Activated T-helper 2 cell treated with anti-CD3 and anti-CD28 coated beads, Interferon-gamma antibody, Interleukin-2, Interleukin-4, amounts not matched to agents 10 μg/mL and 5 μg/mL and 100 μg/mL, durations not matched to agents 14 hours and 24 hours and 36 hours (primary cell): ENCODE results near the gene MYEOV. TPM values are rescaled to one million over a fixed set of nuclear protein-coding genes. Genes with fewer than 3 reads are reported as not detected.

Experiments used
- DNase-seq: peaks from one replicate; pipeline ENCODE4 v3.0.0; 2021; ENCODE audit warnings: low spot score
- H3K27ac Mint-ChIP-seq: one replicate; pipeline ENCODE4 v1.8.0; 2021; ENCODE audit warnings: mixed read lengths
- H3K27me3 Mint-ChIP-seq: one replicate; pipeline ENCODE4 v1.8.0; 2021; ENCODE audit warnings: low read depth, mixed read lengths
- H3K36me3 Mint-ChIP-seq: one replicate; pipeline ENCODE4 v1.8.0; 2021; ENCODE audit warnings: low read depth, mixed read lengths
- H3K4me1 Mint-ChIP-seq: one replicate; pipeline ENCODE4 v1.8.0; 2021; ENCODE audit warnings: low read depth, mixed read lengths
- H3K4me3 Mint-ChIP-seq: one replicate; pipeline ENCODE4 v1.8.0; 2021; ENCODE audit warnings: low read depth, mild to moderate bottlenecking, moderate library complexity, mixed read lengths
- H3K9me3 Mint-ChIP-seq: one replicate; pipeline ENCODE4 v1.8.0; 2021; ENCODE audit warnings: mixed read lengths
- intact Hi-C: fragments of 100-400 bp; cut with micrococcal nuclease; formaldehyde crosslinking; loops from one replicate; pipeline ENCODE4 v1.15.1; 2023
- total RNA-seq: library from RNA; stranded (reverse); gene quantifications from 2 replicates; pipeline ENCODE4 v1.2.3, GENCODE V29; 2022

The MYEOV gene
- total RNA-seq, 1 donor from 2014 or later, result 0.09 TPM

DNA sequence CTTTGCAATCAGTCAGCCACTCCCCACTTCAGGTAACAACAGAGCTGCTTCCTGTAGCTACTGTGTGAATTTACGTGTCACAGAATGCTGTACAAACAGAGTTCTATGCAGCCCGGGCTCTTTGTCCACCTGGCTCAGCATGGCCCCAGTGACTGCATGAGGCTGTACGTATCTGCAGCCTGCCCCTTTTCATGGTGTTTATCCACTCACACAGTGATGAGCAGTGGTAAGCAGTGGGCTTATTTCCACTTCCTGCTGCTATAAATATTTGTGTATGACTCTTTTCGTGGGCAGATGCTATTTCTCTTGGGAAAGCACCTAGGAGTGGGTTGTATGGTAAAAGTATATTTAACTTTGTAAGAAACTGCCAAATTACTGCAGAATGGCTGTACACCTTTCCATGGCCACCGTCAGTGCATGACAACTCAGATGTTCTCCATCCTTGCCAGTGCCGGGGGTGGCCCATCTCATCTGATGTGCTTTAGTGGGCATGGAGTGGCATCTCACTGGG, 43.3 kb downstream of the MYEOV start:
- peaks cover 8% of the 10 kb centered on the region for H3K27me3 Mint-ChIP-seq
- intact Hi-C loops, result loop anchor here (1.0 kb wide), 2 partner anchors 40 to 105 kb away; no protein-coding TSS in a partner anchor
- peak overlapping the region; percentile 79 for H3K27ac Mint-ChIP-seq
- peaks cover 29% of the 10 kb centered on the region for H3K4me1 Mint-ChIP-seq
- no peaks in the 10 kb centered on the region for H3K36me3 Mint-ChIP-seq
- DNase-seq, result peak; percentile 9
- peaks cover 19% of the 10 kb centered on the region for H3K9me3 Mint-ChIP-seq
- H3K4me3 Mint-ChIP-seq, result no peak overlapping the region

DNA sequence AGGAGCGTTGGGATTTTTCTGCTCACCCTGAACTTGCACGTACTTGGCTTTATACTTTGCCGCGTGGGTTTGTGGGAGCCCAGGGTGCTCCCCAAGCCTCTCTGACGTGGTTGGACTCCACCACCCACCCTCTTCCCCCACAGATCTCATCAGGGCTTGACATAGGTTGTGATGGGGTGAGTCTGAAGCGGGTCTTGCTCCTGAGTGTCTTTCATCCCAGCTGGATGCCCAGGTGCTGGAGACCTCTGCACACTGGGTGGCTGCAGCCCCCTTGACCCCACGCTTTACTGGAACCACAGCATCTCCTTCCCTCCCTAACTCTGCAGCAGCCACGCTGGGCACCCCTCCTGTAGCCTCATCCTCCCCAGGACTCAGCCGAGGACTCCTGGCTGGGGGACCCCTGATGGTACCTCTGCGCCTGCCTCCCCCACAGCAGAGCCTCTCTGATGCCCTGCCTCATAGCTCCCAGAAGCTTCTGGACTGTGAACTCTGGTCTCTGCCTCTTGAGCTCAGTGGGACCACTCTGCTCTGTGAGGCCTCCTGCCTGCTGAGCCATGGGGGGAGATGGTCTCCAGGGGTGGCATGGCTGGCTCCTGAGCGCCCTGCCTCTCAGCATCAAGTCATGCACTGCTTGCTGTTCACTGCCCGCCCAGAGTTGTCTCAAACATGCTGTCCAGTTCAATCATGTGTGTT, 45.2 kb downstream of the MYEOV start:
- Mint-ChIP-seq H3K27ac (peak overlapping the region; percentile 65), H3K4me3 (no peak overlapping the region), H3K4me1 (peaks cover 29% of the 10 kb centered on the region), H3K9me3 (peaks cover 19% of the 10 kb centered on the region), H3K36me3 (no peaks in the 10 kb centered on the region), H3K27me3 (peaks cover 2% of the 10 kb centered on the region)
- intact Hi-C loops, result no loop called here
- peak; percentile 3 for DNase-seq

DNA sequence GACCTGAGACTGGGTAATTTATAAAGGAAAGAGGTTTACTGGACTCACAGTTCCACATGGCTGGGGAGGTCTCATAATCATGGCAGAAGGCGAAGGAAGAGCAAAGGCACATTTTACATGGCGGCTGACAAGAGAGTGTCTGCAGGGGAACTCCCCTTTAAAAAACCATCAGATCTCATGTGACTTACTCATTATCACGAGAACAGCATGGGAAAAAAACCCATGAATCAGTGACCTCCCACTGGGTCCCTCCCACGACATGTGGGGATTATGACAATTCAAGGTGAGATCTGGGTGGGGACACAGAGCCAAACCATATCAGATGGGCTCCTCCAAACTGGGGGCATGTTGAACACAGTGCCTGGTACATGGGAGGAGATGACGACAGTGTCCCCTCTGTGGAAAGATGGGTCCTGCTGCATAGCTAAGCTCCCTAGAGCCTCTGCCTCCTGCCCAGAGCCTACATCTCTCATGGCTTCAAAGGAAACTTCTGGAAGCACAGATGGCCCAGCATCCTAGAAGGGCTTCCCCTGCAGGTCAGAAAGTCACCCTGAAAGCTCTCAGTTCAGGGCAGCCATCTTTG, 46.1 kb downstream of the MYEOV start:
- H3K4me1 Mint-ChIP-seq, result peaks cover 29% of the 10 kb centered on the region
- no peaks in the 10 kb centered on the region for H3K36me3 Mint-ChIP-seq
- no peak overlapping the region for H3K27ac Mint-ChIP-seq
- no peak overlapping the region for H3K4me3 Mint-ChIP-seq
- intact Hi-C loops, result no loop called here
- H3K9me3 Mint-ChIP-seq, result peaks cover 19% of the 10 kb centered on the region
- H3K27me3 Mint-ChIP-seq, result peaks cover 3% of the 10 kb centered on the region
- DNase-seq, result no peak

DNA sequence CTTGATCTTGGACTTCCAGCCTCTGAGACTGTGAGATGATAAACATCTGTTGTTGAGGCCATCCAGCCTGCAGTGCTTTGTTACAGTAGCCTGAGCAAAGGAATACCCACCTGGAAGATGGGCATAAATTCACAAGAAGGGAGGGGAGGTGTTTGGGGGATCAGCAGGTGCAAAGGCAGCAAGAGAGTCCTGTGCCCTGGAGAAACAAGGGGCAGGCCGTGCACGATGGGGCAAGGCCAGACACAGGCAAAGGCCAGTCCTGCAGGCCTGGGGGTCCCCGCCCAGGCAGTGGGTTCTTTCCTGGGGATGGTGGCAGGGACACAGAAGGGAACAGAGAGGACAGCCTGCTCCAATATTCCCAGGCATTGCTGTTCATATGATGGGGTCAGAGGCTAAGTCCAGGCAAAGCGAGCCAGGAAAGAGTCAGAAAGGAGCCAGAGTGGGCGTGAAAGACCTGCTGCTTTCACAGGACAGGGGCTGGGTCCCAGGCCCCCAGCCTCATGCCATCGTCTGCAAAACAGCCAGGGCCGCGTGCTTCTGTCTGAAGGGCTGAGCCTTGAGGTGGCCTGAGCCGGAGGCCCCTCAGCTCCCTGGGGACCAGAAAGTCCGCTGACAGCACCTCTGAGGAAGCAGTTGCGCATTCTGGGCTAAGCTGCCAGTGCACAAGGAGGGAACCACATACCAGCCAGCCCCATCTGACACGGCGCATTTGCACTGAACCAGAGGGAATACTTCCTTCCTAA, 48.8 kb downstream of the MYEOV start:
- no peak for DNase-seq
- H3K4me3 Mint-ChIP-seq, result no peak overlapping the region
- H3K27me3 Mint-ChIP-seq, result peaks cover 7% of the 10 kb centered on the region
- intact Hi-C loops, result no loop called here
- H3K9me3 Mint-ChIP-seq, result peaks cover 19% of the 10 kb centered on the region
- no peak overlapping the region for H3K27ac Mint-ChIP-seq
- H3K36me3 Mint-ChIP-seq, result no peaks in the 10 kb centered on the region
- H3K4me1 Mint-ChIP-seq, result peaks cover 12% of the 10 kb centered on the region

DNA sequence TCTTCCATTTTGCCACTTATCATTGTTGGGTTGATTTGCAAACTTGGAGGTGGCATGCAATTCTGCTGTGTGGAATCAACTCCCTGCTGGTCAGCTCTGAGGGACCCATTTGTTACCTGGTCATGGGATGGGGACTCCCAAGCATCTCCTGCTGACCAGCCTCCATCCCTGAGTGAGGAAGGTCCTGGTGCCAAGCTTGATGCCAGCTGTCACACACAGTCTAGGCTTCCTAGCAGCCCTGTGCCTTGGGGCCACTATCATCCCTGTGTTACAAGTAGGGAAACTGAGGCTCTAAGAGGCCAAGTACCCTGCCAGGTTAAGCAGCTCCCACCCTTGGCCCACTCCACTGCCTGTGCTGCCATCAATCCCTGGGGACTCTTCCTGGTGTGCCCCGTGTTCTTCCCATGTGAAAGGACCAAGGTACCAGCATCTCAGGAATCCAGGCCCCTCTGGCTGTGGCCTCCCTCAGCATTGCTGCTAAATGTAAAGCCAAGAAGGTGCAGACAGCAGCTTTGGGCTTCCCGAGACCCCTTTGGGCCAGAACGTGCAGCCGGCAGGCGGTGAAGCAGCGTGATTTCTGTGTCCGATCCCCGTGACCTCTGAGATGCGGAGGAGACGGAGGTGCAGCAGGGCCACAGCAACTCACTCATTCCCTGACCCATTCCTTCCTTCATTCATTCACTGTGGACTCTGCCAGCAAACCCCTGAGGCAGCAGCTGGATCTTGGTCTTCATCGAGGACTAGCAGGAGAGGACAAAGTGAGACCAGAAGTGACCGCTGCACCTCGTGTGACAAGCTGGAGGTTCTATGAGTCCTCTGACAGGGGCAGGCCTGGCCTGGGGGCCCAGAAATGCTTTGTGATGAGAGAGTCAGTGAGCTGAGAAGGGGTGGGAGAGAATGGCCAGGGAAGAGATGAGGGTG, 49.7 kb downstream of the MYEOV start:
- Mint-ChIP-seq H3K4me1 (peaks cover 8% of the 10 kb centered on the region), H3K9me3 (peaks cover 18% of the 10 kb centered on the region), H3K27me3 (peaks cover 7% of the 10 kb centered on the region), H3K36me3 (no peaks in the 10 kb centered on the region), H3K4me3 (no peak overlapping the region), H3K27ac (no peak overlapping the region)
- intact Hi-C loops, result no loop called here
- no peak for DNase-seq

DNA sequence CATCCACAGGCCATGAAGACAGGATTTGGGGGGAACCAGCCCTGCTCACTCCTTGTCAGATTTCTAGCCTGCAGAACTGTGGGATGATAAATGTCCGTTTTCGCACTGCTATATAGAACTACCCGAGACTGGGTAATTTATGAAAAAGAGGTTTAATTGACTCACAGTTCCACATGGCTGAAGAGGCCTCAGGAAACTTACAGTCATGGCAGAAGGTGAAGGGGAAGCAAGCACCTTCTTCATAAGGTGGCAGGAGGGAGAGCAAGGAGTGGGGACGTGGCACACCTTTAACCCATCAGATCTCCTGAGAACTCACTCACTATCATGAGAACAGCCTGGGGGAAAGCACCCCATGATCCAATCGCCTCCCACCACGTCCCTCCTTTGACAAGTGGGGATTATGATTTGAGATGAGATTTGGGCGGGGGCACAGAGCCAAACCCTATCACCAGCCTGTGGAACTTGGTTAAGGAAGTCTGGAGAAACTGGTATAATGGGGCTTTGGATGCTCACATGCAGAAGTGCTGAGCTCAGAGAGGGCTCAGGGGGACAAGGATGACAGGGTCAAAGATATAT, 50.7 kb downstream of the MYEOV start:
- Mint-ChIP-seq H3K27me3 (peaks cover 7% of the 10 kb centered on the region), H3K9me3 (peaks cover 12% of the 10 kb centered on the region), H3K4me3 (no peak overlapping the region), H3K27ac (no peak overlapping the region), H3K4me1 (peaks cover 2% of the 10 kb centered on the region), H3K36me3 (no peaks in the 10 kb centered on the region)
- intact Hi-C loops, result no loop called here
- DNase-seq, result no peak

Other genes starting within 250 kb of the MYEOV start
- gene TPCN2, start 245.2 kb upstream of the MYEOV start, total RNA-seq, result 19.1 and 20.0 TPM in 2 replicates
- gene SMIM38, start 138.2 kb upstream of the MYEOV start, total RNA-seq, result 0.41 and 0.53 TPM in 2 replicates
- not detected in 2 replicates for gene LINC01488, start 187.5 kb downstream of the MYEOV start, total RNA-seq